ENCODE results near the gene ADGRB2.

The ADGRB2 gene

DNA sequence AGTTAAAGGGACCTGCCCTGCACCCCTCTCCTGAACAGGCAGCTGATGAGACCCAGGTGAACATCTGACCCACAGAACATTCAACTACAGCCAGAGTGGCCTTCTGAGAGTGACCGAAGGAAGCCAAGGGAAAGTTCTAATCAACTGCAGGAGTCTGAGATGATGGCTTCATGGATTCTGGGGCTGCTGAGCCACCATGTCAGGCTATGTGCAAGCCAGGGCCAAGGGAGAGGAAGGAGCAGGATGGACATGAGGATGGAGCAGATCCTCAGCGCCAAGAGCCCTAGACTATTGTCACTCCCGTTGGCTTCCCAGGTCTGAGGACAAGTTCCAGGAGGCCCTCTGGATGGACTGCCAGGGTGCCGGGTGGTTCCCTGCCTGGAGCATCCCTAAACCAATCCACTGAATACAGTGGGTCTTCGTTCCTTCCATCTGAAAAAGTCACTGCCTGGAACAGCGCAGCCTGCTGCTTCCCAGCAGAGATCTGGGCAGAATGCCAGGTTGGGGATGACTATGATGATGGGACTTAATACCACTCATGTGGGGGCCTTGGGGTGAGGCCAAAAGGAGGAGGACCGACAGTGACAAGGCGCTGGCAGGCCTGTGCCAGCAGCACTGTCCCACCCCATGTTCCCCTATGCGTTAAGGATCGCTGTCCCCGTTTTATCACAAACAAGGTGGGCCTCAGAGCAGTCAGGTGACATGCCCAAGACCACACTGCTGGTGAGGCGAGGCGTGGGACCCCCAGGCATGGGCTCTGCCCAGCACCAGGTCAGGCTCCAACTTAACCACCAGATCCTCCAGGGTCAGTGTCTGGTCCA, 31.9 kb upstream of the ADGRB2 start:
- DNase-seq: no peak

GRCh38 chr1:31795096-31795675, 31.0 kb upstream of the ADGRB2 start:
- DNase-seq: no peak

- DNase-seq: no peak
Measured at GRCh38 chr1:31793586-31794285, 29.6 kb upstream of the ADGRB2 start.

DNA sequence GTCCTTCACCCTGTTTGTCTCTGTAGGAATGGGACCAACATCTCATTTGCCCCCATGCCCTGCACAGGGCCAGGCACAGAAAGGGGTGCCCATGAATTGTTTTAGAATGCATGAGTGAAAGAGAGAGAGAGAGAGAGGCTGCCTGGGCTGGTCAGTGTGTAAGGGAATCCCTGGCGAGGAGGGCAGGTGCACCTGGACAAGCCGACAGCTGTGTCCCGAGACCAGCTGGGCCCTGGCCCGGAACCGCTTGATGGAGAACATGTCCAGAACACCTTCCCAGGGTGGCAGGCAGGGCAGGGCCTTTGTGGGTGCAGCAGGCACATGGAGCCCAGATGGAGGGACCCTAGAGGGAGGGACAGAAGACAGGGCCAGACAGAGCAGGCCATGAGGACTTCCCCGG, 28.9 kb upstream of the ADGRB2 start:
- no peak for DNase-seq

- no peak for DNase-seq
Measured at GRCh38 chr1:31792541-31792940, 28.4 kb upstream of the ADGRB2 start.

DNA sequence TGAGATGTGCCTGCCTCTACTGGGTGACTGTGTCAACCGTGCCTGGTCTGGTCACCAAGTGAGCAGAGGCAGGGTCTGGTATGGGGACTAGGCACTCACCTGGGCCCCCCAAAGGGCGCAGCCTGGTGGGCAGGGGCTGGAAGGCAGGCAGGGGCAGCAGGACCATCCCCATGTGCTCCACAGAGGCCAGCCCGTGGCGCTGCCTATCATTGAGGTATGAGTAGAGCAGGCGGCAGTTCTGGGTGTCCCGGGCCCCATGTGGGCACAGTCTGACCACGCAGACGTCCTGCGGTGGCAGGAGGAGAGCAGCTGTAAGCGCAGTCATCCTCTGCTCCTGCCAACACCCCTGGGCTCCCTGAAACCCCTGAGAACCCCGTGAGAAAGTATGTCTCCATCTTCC, 28.0 kb upstream of the ADGRB2 start:
- DNase-seq: no peak

DNA sequence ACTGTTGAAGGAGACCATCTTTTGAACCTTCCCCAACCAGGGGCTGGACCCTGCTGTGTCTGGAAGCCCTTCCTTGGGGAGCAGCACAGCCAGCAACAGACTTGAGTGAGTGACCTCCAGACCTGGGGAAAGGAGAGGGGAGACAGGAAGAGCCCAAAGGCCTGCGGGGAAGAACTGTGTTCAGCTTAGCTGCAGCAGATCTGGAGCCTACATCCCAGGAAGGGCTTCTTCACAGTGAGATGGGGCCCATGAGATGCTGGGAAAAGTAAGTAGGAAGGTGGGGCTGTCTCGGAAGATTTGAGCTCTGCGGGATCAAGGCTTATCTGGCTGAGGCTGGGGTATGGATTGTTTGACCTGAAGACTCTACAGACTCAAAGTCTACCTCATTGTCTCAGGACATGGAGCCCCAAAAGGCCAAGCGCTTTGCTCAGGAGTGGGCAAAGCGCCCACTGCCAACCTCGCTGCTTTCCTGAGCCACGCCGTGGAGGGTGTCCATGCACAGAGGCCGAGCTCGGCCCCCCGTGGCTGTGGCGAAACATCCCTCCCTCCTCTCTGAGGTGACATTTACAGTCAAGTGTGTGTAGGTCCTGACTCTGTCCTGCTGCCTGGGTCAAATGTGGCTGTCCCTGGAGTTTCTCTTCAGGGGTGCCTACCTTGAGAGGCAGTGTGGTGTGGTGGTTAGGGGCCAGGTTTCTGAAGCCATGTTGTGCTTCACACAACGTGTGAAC, 27.2 kb upstream of the ADGRB2 start:
- no peak for DNase-seq

DNA sequence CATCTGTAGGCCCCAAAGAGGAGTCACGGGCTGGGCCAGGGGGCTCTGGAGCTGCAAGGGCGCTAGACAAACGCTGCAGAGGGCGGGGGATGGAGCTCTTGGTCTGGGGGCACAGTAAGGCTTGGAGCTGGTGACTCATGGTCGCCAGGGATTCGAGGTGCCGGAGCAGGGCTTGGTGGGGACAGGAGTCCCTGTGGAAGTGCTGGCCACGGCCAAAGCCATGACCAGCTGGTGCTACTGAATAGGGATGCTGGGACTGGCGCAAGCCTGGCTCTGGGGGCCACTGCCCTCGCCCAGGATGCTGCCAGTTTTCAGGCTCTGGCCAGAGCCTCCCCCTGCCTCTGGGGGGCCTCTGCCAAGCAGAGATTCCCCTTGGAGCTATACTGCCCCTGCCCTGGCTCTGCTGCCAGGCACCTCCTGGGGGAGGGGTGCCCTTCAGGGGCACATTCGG, 26.5 kb upstream of the ADGRB2 start:
- no peak for DNase-seq

- no peak for DNase-seq
Measured at GRCh38 chr1:31790140-31790539, 26.0 kb upstream of the ADGRB2 start.

DNA sequence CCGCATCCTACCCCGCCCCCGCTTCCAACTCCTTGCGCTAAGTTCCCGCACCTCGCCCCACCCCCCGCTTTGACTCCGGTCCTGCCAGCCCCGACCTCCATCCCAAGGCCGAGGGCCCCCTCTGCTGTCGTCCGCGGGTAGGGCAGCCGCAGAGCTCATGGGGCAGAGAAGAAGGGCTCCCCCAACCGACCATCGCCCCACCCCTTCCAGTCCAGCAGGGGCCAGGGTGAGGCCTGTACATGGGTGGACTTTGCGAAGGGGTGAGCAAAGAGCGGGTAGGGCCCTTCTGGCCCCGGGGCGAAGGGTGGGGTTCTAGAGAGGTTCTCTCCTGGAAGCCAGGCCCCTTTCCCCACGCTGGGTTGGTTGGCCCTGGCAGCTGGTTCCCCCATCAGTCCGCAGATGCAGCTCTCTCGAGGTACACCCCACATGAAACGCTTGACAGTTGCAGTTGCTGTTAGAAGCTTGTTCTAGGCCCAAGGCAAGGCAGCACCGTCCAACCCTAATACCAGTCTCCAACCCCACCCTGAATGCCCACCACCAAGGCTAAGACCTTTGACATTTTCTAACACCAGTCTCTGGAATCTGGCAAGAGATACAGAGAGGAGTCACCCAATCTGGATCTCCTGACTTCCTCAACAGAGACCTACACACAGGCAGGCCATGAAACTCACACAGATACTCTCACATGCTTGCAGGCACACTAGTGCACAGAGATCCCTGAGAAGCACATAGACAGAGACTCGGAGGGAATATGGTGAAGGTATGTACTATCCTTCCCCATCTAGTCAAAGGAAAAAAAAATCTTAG, 25.3 kb upstream of the ADGRB2 start:
- peak; percentile 95 for DNase-seq

GRCh38 chr1:31788825-31789256, 24.7 kb upstream of the ADGRB2 start:
- DNase-seq: peak; percentile 27

DNA sequence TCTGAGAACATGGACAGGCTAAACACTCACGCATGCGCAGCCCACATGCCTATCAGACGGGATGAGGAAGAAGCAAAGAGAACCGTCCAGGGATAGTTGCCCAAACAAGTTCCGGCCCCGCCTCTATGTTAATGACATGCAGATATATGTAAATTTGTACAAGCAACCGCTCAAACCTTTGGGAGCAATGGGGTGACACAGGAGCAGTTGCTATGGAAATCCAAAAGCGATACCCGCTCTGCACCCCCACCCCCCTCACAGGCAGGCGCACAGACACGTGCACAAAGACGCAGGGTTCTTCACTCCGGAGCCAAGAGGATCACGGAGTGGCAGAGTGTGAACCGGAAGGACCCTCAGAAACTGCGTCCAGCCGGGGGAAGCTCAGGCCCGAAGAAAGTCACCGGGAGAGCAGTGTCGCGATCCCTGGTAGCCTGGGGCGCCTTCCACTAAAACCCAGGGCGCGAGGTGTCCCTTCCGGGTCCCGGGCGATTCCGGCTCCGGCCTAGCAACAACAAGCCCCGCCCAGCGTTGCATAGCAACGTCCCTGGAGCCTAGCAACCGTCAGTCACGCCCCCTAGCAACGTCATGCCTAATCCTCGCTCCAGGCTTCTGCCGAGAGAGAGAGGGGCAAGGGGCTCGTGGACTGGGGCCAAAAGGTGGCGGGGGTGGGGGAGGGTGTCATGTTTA, 24.1 kb upstream of the ADGRB2 start:
- DNase-seq: peak; percentile 92

GRCh38 chr1:31787786-31788137, 23.6 kb upstream of the ADGRB2 start:
- DNase-seq: no peak

- DNase-seq: no peak
Measured at GRCh38 chr1:31787261-31787660, 23.1 kb upstream of the ADGRB2 start.

GRCh38 chr1:31786366-31787060, 22.4 kb upstream of the ADGRB2 start:
- no peak for DNase-seq

- DNase-seq: no peak
Measured at GRCh38 chr1:31785947-31786290, 21.8 kb upstream of the ADGRB2 start.

GRCh38 chr1:31785020-31785946, 21.1 kb upstream of the ADGRB2 start:
- DNase-seq: no peak

GRCh38 chr1:31784356-31785019, 20.3 kb upstream of the ADGRB2 start:
- no peak for DNase-seq

DNA sequence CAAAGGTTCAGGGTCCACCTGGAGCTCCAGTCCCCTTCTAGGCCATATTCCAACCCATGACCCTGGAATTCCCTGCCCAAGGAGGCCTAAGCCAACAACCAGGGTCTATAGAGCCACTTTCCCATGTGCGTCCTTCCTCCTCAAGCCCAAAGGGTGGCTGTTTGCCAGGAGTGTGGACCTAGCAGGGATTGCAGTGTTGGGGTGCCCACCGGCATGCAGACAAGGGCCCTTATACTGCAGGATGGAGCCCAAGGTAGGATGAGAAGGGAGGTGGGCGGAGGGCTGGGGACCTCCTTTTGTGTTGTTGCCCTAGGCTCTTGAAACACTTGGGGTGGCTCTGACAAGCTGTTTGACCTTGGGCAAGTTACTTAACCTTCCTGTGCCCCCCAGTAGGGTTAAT, 19.7 kb upstream of the ADGRB2 start:
- DNase-seq: no peak

Measured in stimulated activated CD4-positive, alpha-beta T cell treated with anti-CD3 and anti-CD28 coated beads, Interleukin-1b, Interleukin-23, amount 100 ng/mL, for 48 hours (primary cell).